ENCODE measurements around the gene HLF. TPM values are rescaled to one million over a fixed set of nuclear protein-coding genes. Genes with fewer than 3 reads are reported as not detected.

HLF gene
- total and polyA plus RNA-seq, 2 of the 4 experiments (the other 2 are of a cell fraction), result 0.18 TPM; not detected in 1

DNA sequence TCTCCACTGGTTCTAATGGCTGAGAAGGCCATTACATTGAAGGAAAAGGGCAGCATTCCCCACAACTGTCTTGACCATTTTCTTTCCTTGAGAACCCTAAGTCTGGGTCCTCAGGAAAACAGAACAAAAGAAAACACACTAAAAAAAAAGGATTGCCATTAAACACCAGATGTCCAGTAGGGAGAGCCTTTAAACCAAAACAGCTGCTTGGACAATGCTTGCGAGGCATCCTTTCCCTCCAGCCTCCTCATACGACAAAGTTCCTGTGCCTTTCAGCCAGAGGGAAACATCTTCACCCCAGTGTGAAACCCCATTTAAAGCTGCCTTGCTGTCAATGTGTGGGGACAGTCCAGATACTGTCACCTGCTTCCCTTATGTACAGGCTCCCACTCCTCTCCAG is 82.6 kb downstream of the HLF start:
- Histone ChIP-seq H3K4me3 (ENCODE audit: insufficient read depth, low read depth, low read length) (no peak overlapping the region), H3K27me3 (ENCODE audit: control insufficient read depth, insufficient read depth, low read length) (peaks cover 9% of the 10 kb centered on the region), H3K9ac (ENCODE audit: low read depth, low read length) (no peak overlapping the region), H3K4me1 (ENCODE audit: control insufficient read depth, insufficient read depth, low read length) (no peaks in the 10 kb centered on the region), H3K79me1 (ENCODE audit: low read depth in 1 of 2, low read length in 2 of 2) (no peaks in the 10 kb centered on the region), H2AK9ac (replicated peaks; ENCODE audit: low read depth, low read length, poor library complexity) (no peak overlapping the region), H3K36me3 (ENCODE audit: control insufficient read depth, insufficient read depth, low read length) (no peaks in the 10 kb centered on the region), H3K27ac (ENCODE audit: insufficient read depth, low read length) (no peak overlapping the region), H2BK120ac (ENCODE audit: low read depth, low read length) (no peak overlapping the region), H2AK5ac (ENCODE audit: low read depth, low read length) (no peak overlapping the region), H3K4me2 (ENCODE audit: low read depth, low read length) (no peak overlapping the region), H3K14ac (replicated peaks; ENCODE audit: low read depth, low read length) (no peak overlapping the region), H4K20me1 (ENCODE audit: insufficient read depth, low read length) (no peaks in the 10 kb centered on the region), H2BK5ac (ENCODE audit: low read depth, low read length, poor library complexity, severe bottlenecking) (no peak overlapping the region), H3K9me3 (ENCODE audit: control insufficient read depth, insufficient read depth, low read length) (no peaks in the 10 kb centered on the region; the same call in 1 of the 2 replicates), H3K9me1 (ENCODE audit: insufficient read depth, low read length) (no peaks in the 10 kb centered on the region), H4K8ac (ENCODE audit: low read depth in 2 of 2, low read length in 2 of 2) (no peak overlapping the region), H2AFZ (replicated peaks; ENCODE audit: low read length, poor library complexity) (no peak overlapping the region), H4K5ac (ENCODE audit: low read depth, low read length) (no peak overlapping the region), H4K91ac (ENCODE audit: insufficient read depth, low read depth, low read length) (no peak overlapping the region), H3K4ac (ENCODE audit: low read depth, low read length) (no peak overlapping the region), H3K56ac (ENCODE audit: extremely low read depth, insufficient read depth, low read length) (no peak overlapping the region), H2BK20ac (ENCODE audit: low read depth, low read length) (no peak overlapping the region), H3K18ac (ENCODE audit: low read depth, low read length) (no peak overlapping the region), H2BK15ac (ENCODE audit: low read depth, low read length) (no peak overlapping the region), H3K23ac (ENCODE audit: low read depth, low read length) (no peak overlapping the region)
- WGBS, 2 experiments (ENCODE audit: extremely low coverage in 2 of 2, insufficient read length in 1 of 2), result no CpG with 5 or more reads among the region's 2 CpGs
- POLR2A ChIA-PET (ENCODE audit: unreplicated experiment), result interaction anchor here (0.6 kb wide), 1 partner anchor 167 kb away, joined by 3 read pairs; no protein-coding TSS in a partner anchor
- CTCF ChIA-PET, result interaction anchor here (1.5 to 2.6 kb wide), 3 partner anchors 14 to 354 kb away, joined by 3 to 10 read pairs (median 5); no protein-coding TSS in a partner anchor
- in situ Hi-C loops (cut with MboI; ENCODE audit: low sequenced_read_pairs), result no loop called here
- no peak for DNase-seq
- no TSS peak for BruUV-seq (replicated peaks)
- dilution Hi-C loops (cut with HindIII; ENCODE audit: low sequenced_read_pairs, unreplicated experiment), result no loop called here
- ATAC-seq (ENCODE audit: low read depth), result no peak
- intact Hi-C loops (cut with micrococcal nuclease), result loop anchor here (5.0 kb wide), 1 partner anchor 295 kb away; no protein-coding TSS in a partner anchor
- TF ChIP-seq RFX5 (IDR thresholded peaks at IDR 0.05; ENCODE audit: low read depth, low read length), result no peak
- TF ChIP-seq, protein P1, sequence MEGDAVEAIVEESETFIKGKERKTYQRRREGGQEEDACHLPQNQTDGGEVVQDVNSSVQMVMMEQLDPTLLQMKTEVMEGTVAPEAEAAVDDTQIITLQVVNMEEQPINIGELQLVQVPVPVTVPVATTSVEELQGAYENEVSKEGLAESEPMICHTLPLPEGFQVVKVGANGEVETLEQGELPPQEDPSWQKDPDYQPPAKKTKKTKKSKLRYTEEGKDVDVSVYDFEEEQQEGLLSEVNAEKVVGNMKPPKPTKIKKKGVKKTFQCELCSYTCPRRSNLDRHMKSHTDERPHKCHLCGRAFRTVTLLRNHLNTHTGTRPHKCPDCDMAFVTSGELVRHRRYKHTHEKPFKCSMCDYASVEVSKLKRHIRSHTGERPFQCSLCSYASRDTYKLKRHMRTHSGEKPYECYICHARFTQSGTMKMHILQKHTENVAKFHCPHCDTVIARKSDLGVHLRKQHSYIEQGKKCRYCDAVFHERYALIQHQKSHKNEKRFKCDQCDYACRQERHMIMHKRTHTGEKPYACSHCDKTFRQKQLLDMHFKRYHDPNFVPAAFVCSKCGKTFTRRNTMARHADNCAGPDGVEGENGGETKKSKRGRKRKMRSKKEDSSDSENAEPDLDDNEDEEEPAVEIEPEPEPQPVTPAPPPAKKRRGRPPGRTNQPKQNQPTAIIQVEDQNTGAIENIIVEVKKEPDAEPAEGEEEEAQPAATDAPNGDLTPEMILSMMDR (conservative IDR thresholded peaks at IDR 0.05; ENCODE audit: low read depth, low read length), result no peak
- TF ChIP-seq FOS (IDR thresholded peaks at IDR 0.05; ENCODE audit: low read depth, low read length), result no peak
- TF ChIP-seq CEBPB (IDR thresholded peaks at IDR 0.05; ENCODE audit: low read depth, low read length), result no peak
- TF ChIP-seq MXI1 (IDR thresholded peaks at IDR 0.05; ENCODE audit: borderline replicate concordance, low read depth, low read length), result no peak
- TF ChIP-seq, protein P2, sequence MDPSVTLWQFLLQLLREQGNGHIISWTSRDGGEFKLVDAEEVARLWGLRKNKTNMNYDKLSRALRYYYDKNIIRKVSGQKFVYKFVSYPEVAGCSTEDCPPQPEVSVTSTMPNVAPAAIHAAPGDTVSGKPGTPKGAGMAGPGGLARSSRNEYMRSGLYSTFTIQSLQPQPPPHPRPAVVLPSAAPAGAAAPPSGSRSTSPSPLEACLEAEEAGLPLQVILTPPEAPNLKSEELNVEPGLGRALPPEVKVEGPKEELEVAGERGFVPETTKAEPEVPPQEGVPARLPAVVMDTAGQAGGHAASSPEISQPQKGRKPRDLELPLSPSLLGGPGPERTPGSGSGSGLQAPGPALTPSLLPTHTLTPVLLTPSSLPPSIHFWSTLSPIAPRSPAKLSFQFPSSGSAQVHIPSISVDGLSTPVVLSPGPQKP (IDR thresholded peaks at IDR 0.05; ENCODE audit: borderline replicate concordance, low read depth, low read length), result no peak
- no peak for TF ChIP-seq SMC3 (IDR thresholded peaks at IDR 0.05; ENCODE audit: low read depth, low read length)
- TF ChIP-seq MAFK (IDR thresholded peaks at IDR 0.05; ENCODE audit: low read depth, low read length), result no peak
- no peak for TF ChIP-seq BHLHE40 (IDR thresholded peaks at IDR 0.05; ENCODE audit: low read depth, low read length)
- TF ChIP-seq RAD21 (IDR thresholded peaks at IDR 0.05; ENCODE audit: low read length), result no peak
- TF ChIP-seq NFE2L2 (IDR thresholded peaks at IDR 0.05; ENCODE audit: low read depth, low read length), result no peak

All from IMR-90 (cell line).